Mesothelial cell of epicardium (in vitro differentiated cells): ENCODE results near the gene ZFPM1. TPM values are rescaled to one million over a fixed set of nuclear protein-coding genes. Genes with fewer than 3 reads are reported as not detected.

Experiments
- DNase-seq, 2 experiments: peaks; one replicate each; pipeline ENCODE4 v3.0.0; 2021; ENCODE audit warnings: low spot score in 2 of 2; ENCODE audit not compliant: unreplicated experiment in 2 of 2
- H3K27ac Mint-ChIP-seq: 2 replicates; pipeline ENCODE4 v1.8.0; 2021; ENCODE audit warnings: mixed read lengths
- H3K27me3 Mint-ChIP-seq: 2 replicates; pipeline ENCODE4 v1.8.0; 2021; ENCODE audit warnings: low read depth, mixed read lengths
- H3K36me3 Mint-ChIP-seq: 2 replicates; pipeline ENCODE4 v1.8.0; 2021; ENCODE audit warnings: mixed read lengths
- H3K4me1 Mint-ChIP-seq: 2 replicates; pipeline ENCODE4 v1.8.0; 2021; ENCODE audit warnings: mixed read lengths
- H3K4me3 Mint-ChIP-seq: 2 replicates; pipeline ENCODE4 v1.8.0; 2021; ENCODE audit warnings: mild to moderate bottlenecking, moderate library complexity, mixed read lengths
- H3K9me3 Mint-ChIP-seq: 2 replicates; pipeline ENCODE4 v1.8.0; 2021; ENCODE audit warnings: mixed read lengths
- total RNA-seq: library from RNA; stranded (reverse); gene quantifications from 3 replicates; pipeline ENCODE4 v1.2.1, GENCODE V29; 2021
- TF ChIP-seq, protein P1 (sequence below): fragments of 200-600 bp; sonication (generic); IDR thresholded peaks from one replicate; pipeline ENCODE4 v1.5.0; 2021; ENCODE audit warnings: antibody characterized with exemption; ENCODE audit not compliant: unreplicated experiment

The ZFPM1 gene
- total RNA-seq, 1 donor from 2014 or later, result 56.2 TPM

DNA sequence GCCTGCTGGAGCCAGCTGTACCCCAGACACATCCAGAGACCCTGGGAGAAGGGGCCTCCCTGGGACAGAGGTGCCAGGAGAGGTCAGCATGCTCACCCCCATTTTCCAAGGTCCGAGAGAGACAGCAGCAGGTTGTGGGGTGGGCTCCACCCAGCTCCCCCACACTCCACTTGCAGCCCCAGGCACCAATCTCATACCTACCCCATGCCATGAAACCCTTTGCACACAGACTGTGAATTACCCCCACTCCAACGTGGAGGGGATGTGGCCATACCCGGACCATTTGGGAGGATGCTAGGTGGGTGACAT is 34.0 kb downstream of the ZFPM1 start:
- Mint-ChIP-seq H3K4me1 (peaks cover 2% of the 10 kb centered on the region), H3K9me3 (no peaks in the 10 kb centered on the region), H3K4me3 (no peak overlapping the region), H3K36me3 (peaks cover 2% of the 10 kb centered on the region), H3K27ac (no peak overlapping the region), H3K27me3 (no peaks in the 10 kb centered on the region)
- no peak for DNase-seq
- TF ChIP-seq, protein P1, sequence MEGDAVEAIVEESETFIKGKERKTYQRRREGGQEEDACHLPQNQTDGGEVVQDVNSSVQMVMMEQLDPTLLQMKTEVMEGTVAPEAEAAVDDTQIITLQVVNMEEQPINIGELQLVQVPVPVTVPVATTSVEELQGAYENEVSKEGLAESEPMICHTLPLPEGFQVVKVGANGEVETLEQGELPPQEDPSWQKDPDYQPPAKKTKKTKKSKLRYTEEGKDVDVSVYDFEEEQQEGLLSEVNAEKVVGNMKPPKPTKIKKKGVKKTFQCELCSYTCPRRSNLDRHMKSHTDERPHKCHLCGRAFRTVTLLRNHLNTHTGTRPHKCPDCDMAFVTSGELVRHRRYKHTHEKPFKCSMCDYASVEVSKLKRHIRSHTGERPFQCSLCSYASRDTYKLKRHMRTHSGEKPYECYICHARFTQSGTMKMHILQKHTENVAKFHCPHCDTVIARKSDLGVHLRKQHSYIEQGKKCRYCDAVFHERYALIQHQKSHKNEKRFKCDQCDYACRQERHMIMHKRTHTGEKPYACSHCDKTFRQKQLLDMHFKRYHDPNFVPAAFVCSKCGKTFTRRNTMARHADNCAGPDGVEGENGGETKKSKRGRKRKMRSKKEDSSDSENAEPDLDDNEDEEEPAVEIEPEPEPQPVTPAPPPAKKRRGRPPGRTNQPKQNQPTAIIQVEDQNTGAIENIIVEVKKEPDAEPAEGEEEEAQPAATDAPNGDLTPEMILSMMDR, result no peak

DNA sequence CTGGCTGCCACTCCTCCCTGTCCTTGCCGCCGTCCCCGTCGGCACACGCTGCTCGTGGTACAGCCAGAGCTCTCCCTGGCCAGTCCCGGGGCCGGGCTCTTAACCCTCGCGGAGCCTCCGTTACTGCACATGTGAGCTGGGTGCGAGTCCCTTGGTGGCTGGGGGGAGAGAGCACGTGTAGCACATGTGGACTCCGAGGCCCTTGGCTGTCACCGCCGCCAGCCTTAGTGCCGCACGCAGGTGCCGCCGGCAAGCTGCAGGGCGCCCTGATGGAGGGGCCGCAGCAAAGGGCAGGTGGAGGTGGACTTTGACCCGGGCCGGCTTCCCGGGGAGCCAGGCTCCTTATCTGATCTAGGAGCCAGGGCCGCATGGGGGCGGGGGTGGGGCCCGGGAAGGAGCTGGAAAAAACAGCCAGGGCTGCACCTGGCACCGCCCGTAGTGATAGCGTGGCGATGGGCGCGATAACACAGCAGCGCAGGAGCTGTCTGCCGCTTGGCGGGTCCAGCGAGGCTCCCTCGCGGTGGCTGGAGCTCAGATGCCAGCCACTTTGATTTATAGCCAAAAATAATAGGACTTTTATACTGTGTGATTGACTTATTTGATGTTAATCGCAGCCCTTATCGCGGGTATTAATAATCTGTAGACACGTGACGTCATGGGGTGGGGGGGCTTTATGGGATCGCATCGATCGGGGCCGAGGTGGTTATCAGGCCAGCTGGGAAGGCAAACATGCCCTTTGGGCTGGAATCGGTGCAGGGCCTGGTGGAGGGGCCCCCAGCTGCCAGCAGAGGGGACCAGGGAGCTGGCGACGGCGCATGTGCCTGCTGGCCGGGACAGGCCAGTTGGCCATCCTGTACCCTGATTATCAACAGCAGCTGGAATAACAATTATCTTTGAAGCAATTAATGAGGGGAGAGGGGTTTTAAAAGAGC is 35.1 kb downstream of the ZFPM1 start:
- H3K4me3 Mint-ChIP-seq, result no peak overlapping the region

DNA sequence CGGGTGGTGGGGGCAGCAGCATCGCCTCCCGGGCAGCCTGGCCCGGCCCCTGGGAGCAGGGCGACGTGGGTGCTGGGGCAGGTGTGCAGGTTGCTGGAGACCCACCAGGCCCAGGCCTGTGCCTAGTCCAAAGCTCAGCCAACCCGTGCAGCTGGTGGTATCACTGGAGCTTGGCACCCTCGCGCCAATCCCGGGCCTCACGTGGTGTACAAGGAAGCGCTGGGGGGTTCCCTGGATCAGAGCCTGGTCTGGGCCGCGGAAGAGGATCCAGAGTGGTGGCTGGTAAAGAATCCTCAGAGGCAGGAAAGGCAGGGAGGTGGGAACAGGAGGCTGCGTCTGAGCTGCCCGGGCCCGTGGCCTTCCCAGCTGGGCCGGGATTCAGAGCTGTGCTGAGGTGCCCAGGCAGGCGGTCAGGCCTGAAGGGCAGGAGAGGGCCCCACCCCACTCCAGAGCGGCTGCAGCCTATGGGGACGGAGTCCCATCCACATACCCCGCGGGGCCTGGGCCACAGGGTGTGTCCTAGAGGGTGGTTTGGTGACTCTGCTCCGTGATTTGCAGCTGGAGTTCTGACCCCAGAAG is 36.2 kb downstream of the ZFPM1 start:
- DNase-seq, result no peak
- H3K9me3 Mint-ChIP-seq, result no peaks in the 10 kb centered on the region
- H3K4me1 Mint-ChIP-seq, result no peaks in the 10 kb centered on the region
- no peaks in the 10 kb centered on the region for H3K27me3 Mint-ChIP-seq
- peaks cover 2% of the 10 kb centered on the region for H3K36me3 Mint-ChIP-seq
- no peak overlapping the region for H3K4me3 Mint-ChIP-seq
- H3K27ac Mint-ChIP-seq, result no peak overlapping the region
- TF ChIP-seq, protein P1, result no peak

More for the DNA sequence above, 35.1 kb downstream of the ZFPM1 start:
- Mint-ChIP-seq H3K27ac (no peak overlapping the region), H3K4me1 (peaks cover 2% of the 10 kb centered on the region), H3K27me3 (no peaks in the 10 kb centered on the region), H3K9me3 (no peaks in the 10 kb centered on the region), H3K36me3 (peaks cover 2% of the 10 kb centered on the region)
- TF ChIP-seq, protein P1, result no peak
- no peak for DNase-seq

DNA sequence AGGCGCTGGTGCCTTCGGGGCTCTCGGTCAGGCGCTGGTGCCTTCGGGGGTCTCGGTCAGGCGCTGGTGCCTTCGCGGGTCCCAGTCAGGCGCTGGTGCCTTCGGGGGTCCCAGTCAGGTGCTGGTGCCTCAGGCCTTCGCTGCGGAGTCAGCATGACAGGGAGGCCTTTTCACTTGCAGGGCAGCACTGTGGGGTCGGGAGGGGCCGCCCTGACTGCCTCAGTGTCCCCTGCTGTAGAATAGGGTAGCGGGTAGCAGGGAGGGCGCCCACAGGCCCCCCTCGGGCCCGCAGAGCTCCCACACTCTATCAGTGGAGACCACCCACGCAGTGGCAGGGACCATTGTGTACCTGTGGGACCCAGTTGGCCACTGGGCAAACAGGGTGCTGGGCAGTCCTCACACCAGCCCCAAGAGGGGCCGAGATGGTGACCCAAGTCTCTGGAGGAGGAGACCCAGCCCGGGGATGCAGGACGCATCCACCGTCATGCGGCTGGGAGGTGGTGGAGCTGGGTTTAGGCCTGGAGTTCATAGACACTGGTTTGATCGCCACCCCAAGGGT is 38.0 kb downstream of the ZFPM1 start:
- Mint-ChIP-seq H3K27ac (no peak overlapping the region), H3K27me3 (no peaks in the 10 kb centered on the region), H3K36me3 (no peaks in the 10 kb centered on the region), H3K4me3 (no peak overlapping the region), H3K4me1 (peaks cover 4% of the 10 kb centered on the region), H3K9me3 (no peaks in the 10 kb centered on the region)
- no peak for DNase-seq
- TF ChIP-seq, protein P1, result no peak

DNA sequence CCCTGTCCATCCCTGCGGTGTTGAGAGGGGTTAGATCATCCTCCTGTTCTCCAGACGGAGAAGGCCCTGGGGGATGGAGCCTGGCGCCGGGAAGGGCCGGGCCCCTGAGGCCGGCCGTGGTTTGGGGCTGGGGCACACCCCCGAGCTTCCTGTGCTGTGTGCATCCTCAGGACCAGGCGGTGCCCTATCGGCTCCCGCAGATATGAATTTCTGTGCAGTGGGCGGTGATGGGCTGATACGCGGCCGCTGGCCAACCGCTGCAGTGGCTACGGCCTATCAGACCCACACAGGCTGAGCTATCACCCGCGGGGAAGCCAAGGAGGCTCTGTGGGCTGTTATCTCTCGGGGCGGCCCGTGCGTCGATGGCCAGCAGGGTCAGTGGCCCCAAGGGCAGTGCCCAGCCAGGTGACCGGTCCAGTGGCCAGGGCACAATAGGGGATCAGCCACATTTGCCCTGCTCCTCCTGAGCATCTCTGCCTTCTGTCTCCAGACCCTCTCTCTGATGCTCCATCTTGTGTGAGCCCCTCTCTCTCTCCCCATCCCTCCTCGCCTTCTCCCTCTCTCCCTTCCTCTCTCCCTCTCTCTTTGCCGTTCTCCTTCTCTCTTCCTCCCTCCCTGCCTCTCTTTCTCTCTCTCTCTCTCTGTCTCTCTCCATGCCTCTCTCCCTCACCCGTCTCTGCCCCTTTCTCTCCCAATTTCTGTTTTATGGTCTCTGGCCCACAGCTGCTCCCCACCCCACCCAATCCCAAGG is 38.7 kb downstream of the ZFPM1 start:
- DNase-seq, result no peak
- no peaks in the 10 kb centered on the region for H3K27me3 Mint-ChIP-seq
- H3K4me1 Mint-ChIP-seq, result peaks cover 7% of the 10 kb centered on the region
- no peaks in the 10 kb centered on the region for H3K9me3 Mint-ChIP-seq
- H3K36me3 Mint-ChIP-seq, result no peaks in the 10 kb centered on the region
- no peak overlapping the region for H3K4me3 Mint-ChIP-seq
- TF ChIP-seq, protein P1, result no peak
- H3K27ac Mint-ChIP-seq, result peak overlapping the region; percentile 44
